Keratinocyte (primary cell): ENCODE data around the gene TEX13B.

Experiments
- EZH2 ChIP-seq: IDR thresholded peaks from one replicate; pipeline ENCODE4 v1.6.1; 2012; ENCODE audit warnings: inconsistent platforms, mild to moderate bottlenecking, low read length, moderate library complexity
- TF ChIP-seq, protein P1 (sequence below), 3 experiments: IDR thresholded peaks in 1 of 3; conservative IDR thresholded peaks in 1 of 3; optimal IDR thresholded peaks in 1 of 3; 2 replicates in 2 of 3; 3 replicates in 1 of 3; pipeline versions ENCODE3 to v1.5.1; 2011; ENCODE audit warnings: low read length in 3 of 3, mild to moderate bottlenecking in 3 of 3, moderate library complexity in 2 of 3, control low read depth in 1 of 3, inconsistent platforms in 1 of 3; ENCODE audit not compliant: insufficient read depth in 2 of 3; ENCODE audit errors: extremely low read depth in 1 of 3

DNA sequence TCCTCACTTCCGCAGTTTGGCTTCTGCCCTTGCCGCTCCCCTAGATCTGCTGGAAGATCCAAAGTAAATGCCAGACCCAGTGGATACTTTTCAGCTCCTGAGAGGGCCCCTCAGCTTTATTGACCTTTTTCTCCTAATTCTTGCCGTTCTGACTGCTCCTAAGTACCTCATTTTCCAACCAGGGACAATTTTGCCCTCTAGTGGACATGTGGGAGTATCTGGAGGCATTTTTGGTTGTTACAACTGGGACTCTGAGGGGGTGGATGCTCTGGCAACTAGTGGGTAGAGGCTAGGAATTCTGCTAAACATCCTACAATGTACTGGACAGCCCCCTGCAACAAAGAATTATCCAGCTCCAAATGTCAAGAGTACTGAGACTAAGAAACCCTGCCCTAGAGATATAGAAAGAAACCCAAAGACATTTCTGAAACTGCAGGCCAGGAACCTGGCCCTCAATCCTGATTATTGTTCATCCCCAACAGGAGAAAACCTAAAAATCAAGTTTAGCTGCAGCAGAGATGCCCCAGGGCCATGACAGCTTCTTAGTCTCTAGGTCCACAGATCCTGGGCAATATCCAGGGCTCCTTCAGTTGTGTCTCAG, 3.4 kb downstream of the TEX13B start:
- TF ChIP-seq, protein P1, sequence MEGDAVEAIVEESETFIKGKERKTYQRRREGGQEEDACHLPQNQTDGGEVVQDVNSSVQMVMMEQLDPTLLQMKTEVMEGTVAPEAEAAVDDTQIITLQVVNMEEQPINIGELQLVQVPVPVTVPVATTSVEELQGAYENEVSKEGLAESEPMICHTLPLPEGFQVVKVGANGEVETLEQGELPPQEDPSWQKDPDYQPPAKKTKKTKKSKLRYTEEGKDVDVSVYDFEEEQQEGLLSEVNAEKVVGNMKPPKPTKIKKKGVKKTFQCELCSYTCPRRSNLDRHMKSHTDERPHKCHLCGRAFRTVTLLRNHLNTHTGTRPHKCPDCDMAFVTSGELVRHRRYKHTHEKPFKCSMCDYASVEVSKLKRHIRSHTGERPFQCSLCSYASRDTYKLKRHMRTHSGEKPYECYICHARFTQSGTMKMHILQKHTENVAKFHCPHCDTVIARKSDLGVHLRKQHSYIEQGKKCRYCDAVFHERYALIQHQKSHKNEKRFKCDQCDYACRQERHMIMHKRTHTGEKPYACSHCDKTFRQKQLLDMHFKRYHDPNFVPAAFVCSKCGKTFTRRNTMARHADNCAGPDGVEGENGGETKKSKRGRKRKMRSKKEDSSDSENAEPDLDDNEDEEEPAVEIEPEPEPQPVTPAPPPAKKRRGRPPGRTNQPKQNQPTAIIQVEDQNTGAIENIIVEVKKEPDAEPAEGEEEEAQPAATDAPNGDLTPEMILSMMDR (optimal IDR thresholded peaks at IDR 0.05 in 1 of 3, IDR thresholded peaks at IDR 0.05 in 1 of 3, conservative IDR thresholded peaks at IDR 0.05 in 1 of 3; ENCODE audit: extremely low read depth in 1 of 3, insufficient read depth in 2 of 3, low read length in 3 of 3), result peak; percentile 45 to 59 (median 51)
- no peak for TF ChIP-seq EZH2
